Duodenal mucosa (tissue), 2 donors: ENCODE measurements around the gene VIPR2.
"Not testable (repeated sequence)": the region's sequence is repeated elsewhere in the genome, so short reads cannot be mapped to it uniquely, and the experiment has no call there.

Source experiments
- H3K27ac ChIP-seq: one replicate; pipeline ENCODE4 v1.7.0; 2013; ENCODE audit warnings: low read depth, low read length
- H3K27me3 ChIP-seq, 2 donors: one replicate each; pipeline ENCODE4 v1.7.0; 2013; ENCODE audit warnings: low read length in 2 of 2, control low read depth in 1 of 2; ENCODE audit not compliant: insufficient read depth in 2 of 2, control insufficient read depth in 1 of 2
- H3K36me3 ChIP-seq, 2 donors: one replicate each; pipeline ENCODE4 v1.7.0; 2013; ENCODE audit warnings: low read length in 2 of 2, control low read depth in 1 of 2; ENCODE audit not compliant: insufficient read depth in 2 of 2, control insufficient read depth in 1 of 2
- H3K4me1 ChIP-seq, 2 donors: one replicate each; pipeline ENCODE4 v1.7.0; 2013; ENCODE audit warnings: low read length in 2 of 2, control low read depth in 1 of 2; ENCODE audit not compliant: insufficient read depth in 2 of 2, control insufficient read depth in 1 of 2
- H3K4me3 ChIP-seq, 2 donors: one replicate each; pipeline ENCODE4 v1.7.0; 2013; ENCODE audit warnings: low read length in 2 of 2, low read depth in 1 of 2
- H3K9ac ChIP-seq, 2 donors: one replicate each; pipeline ENCODE4 v1.7.0; 2013; ENCODE audit warnings: low read length in 2 of 2, low read depth in 1 of 2
- H3K9me3 ChIP-seq, 2 donors: one replicate each; pipeline ENCODE4 v1.7.0; 2013; ENCODE audit warnings: low read length in 2 of 2, control low read depth in 1 of 2; ENCODE audit not compliant: control insufficient read depth in 1 of 2

Gene VIPR2

GRCh38 chr7:159130820-159131219 is 13.8 kb downstream of the VIPR2 start:
- no peak overlapping the region for H3K9ac ChIP-seq
- no peak overlapping the region for H3K27ac ChIP-seq
- H3K4me1 ChIP-seq, result no peaks in the 10 kb centered on the region
- H3K9me3 ChIP-seq, result no peaks in the 10 kb centered on the region
- H3K36me3 ChIP-seq, result no peaks in the 10 kb centered on the region
- H3K4me3 ChIP-seq, result no peak overlapping the region
- H3K27me3 ChIP-seq, result peaks cover 0 to 3% of the 10 kb centered on the region in 2 donors

DNA sequence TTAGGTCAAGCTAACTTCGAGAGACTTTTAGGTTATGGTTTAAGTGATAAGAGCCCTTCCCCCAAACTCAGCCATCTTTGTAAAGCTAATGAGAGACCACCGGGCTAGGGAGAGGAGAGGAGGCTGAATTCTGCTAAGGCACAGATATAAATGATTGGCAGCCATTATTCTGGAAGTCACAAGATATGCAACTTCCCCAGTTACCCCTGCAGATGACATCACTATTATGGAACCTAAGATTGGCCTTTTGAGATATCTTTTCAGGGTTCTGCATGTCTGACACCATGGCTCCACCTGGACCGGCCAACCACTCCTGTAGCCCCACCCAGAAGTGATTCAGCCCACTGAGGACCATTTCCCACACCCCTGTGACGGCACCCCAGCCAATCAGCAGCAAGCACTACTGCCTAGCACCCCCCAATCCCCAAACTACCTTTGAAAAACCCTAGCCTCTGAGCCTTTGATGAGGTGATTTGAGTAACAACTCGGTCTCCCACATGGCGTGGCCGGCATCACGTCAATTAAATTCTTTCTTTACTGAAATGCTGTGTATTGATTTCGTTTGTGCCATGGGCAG is 14.4 kb downstream of the VIPR2 start:
- no peak overlapping the region for H3K9ac ChIP-seq
- no peak overlapping the region for H3K4me3 ChIP-seq

GRCh38 chr7:159128767-159129166 is 15.9 kb downstream of the VIPR2 start:
- Histone ChIP-seq H3K36me3 (no peaks in the 10 kb centered on the region), H3K4me3 (no peak overlapping the region), H3K27me3 (peaks cover 0 to 3% of the 10 kb centered on the region in 2 donors), H3K4me1 (no peaks in the 10 kb centered on the region), H3K27ac (no peak overlapping the region), H3K9ac (no peak overlapping the region), H3K9me3 (no peaks in the 10 kb centered on the region)

More for the DNA sequence above, 14.4 kb downstream of the VIPR2 start:
- Histone ChIP-seq H3K27ac (no peak overlapping the region), H3K4me1 (no peaks in the 10 kb centered on the region), H3K9me3 (no peaks in the 10 kb centered on the region), H3K36me3 (no peaks in the 10 kb centered on the region), H3K27me3 (peaks cover 0 to 3% of the 10 kb centered on the region in 2 donors)

GRCh38 chr7:159127691-159128642 is 16.7 kb downstream of the VIPR2 start:
- no peak overlapping the region for H3K4me3 ChIP-seq
- no peaks in the 10 kb centered on the region for H3K9me3 ChIP-seq
- H3K27me3 ChIP-seq, result peaks cover 0 to 3% of the 10 kb centered on the region in 2 donors
- no peak overlapping the region for H3K9ac ChIP-seq
- no peaks in the 10 kb centered on the region for H3K36me3 ChIP-seq
- no peak overlapping the region for H3K27ac ChIP-seq
- H3K4me1 ChIP-seq, result no peaks in the 10 kb centered on the region

- Histone ChIP-seq H3K27me3 (peaks cover 0 to 3% of the 10 kb centered on the region in 2 donors), H3K36me3 (no peaks in the 10 kb centered on the region), H3K9ac (no peak overlapping the region), H3K27ac (no peak overlapping the region), H3K4me1 (no peaks in the 10 kb centered on the region), H3K9me3 (no peaks in the 10 kb centered on the region), H3K4me3 (no peak overlapping the region)
Measured at GRCh38 chr7:159126311-159127260, 18.1 kb downstream of the VIPR2 start.

DNA sequence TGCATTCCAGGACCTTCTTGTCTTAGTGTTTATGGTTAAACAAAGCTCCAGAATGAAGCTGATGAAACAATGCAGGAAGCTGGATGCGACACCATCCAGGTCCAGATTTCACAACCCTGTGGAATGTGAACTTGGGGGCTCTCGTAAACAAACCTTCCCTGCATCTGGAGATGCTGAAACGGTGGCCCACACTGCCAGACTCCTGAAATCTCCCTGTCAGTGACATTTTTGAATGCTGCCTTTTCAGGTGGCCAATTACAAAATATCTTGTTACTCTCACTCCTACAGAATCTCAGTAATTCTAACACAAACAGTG is 18.8 kb downstream of the VIPR2 start:
- H3K4me1 ChIP-seq, result no peaks in the 10 kb centered on the region
- H3K9me3 ChIP-seq, result no peaks in the 10 kb centered on the region
- H3K27me3 ChIP-seq, result peaks cover 0 to 3% of the 10 kb centered on the region in 2 donors
- H3K9ac ChIP-seq, result no peak overlapping the region
- H3K4me3 ChIP-seq, result no peak overlapping the region
- H3K36me3 ChIP-seq, result no peaks in the 10 kb centered on the region
- no peak overlapping the region for H3K27ac ChIP-seq

GRCh38 chr7:159125104-159125954 is 19.3 kb downstream of the VIPR2 start:
- no peak overlapping the region for H3K9ac ChIP-seq
- H3K4me1 ChIP-seq, result no peaks in the 10 kb centered on the region
- H3K27ac ChIP-seq, result no peak overlapping the region
- no peaks in the 10 kb centered on the region for H3K9me3 ChIP-seq
- H3K4me3 ChIP-seq, result no peak overlapping the region
- H3K27me3 ChIP-seq, result peaks cover 0 to 3% of the 10 kb centered on the region in 2 donors
- H3K36me3 ChIP-seq, result no peaks in the 10 kb centered on the region

GRCh38 chr7:159123793-159124192 is 20.9 kb downstream of the VIPR2 start:
- H3K36me3 ChIP-seq, H3K4me1 ChIP-seq, H3K9me3 ChIP-seq, H3K27me3 ChIP-seq, H3K27ac ChIP-seq, H3K9ac ChIP-seq, H3K4me3 ChIP-seq: not testable (repeated sequence)

GRCh38 chr7:159123294-159123693 is 21.4 kb downstream of the VIPR2 start:
- not testable (repeated sequence) for H3K27ac ChIP-seq

More at GRCh38 chr7:159123294-159123693, 21.4 kb downstream of the VIPR2 start:
- H3K27me3 ChIP-seq, H3K4me1 ChIP-seq, H3K9ac ChIP-seq, H3K9me3 ChIP-seq, H3K4me3 ChIP-seq, H3K36me3 ChIP-seq: not testable (repeated sequence)
